ENCODE measurements around the gene MROH9. TPM values are rescaled to one million over a fixed set of nuclear protein-coding genes. Genes with fewer than 3 reads are reported as not detected.
A peak's percentile ranks its signal among the peaks of the same experiment; 100 is the strongest.

Gene MROH9, protein sequence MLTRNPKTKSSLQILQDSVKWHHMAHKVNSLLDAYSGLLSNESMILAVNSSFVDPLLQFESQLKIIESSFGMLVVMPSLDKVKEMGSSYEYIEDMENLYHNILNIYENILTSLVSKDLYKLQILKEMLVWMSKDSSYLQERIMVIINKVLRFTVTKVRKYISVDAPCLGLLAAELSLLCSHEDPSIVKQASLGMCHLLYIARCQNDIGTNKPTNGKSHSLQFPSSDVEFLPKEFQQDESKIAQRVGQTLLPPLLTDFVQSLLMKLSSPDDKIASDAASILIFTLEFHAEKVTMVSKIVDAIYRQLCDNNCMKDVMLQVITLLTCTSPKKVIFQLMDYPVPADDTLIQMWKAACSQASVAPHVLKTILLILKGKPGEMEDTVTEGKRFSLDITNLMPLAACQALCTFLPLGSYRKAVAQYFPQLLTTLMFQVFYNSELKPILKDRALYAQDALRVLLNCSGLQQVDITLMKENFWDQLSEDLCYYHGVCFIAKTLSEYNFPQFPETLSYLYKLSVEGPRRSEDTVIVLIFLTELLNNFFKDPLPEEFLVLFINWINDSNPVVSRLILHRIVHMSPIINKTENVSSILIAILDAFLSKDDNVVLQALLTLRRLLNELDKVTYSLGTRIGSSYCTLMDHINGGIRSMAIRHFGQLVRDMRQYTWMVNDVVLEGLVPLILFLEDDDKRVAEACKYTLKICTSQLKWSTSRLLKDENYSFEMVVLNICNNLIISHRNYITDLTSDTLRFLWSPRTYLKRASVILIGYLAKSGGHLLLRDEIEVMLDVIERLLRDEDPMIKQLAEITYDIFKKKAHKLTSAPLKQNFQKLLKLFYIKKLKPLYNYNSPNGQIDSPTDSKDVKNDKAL
- total RNA-seq (2016; rRNA removed; fragmentation: Illumina TruSeq; extraction: Trizol): not detected in 2 replicates
- total RNA-seq (2016; cell fraction: cytosol; rRNA removed; fragmentation: Illumina TruSeq; extraction: Trizol; ENCODE audit: low read depth): not detected in 2 replicates
- not detected in 2 replicates for total RNA-seq (2016; cell fraction: insoluble cytoplasmic fraction; rRNA removed; fragmentation: Illumina TruSeq; extraction: Trizol)
- total RNA-seq (2016; cell fraction: membrane; rRNA removed; fragmentation: Illumina TruSeq; extraction: Trizol): not detected in 2 replicates
- total RNA-seq (2016; cell fraction: nucleus; rRNA removed; fragmentation: Illumina TruSeq; extraction: Trizol): not detected in 2 replicates
- polyA plus RNA-seq (2011; rRNA removed): not detected in 2 replicates
- polyA plus RNA-seq (2011; cell fraction: cytosol; rRNA removed): not detected in 2 replicates
- not detected in 2 replicates for polyA plus RNA-seq (2011; cell fraction: nucleus; rRNA removed)
- polyA plus RNA-seq (2012): not detected in 2 replicates
- not detected in 2 replicates for polyA plus RNA-seq (2016; cell fraction: cytosol; fragmentation: Illumina TruSeq; extraction: Trizol; ENCODE audit: low read depth)
- not detected in 2 replicates for polyA plus RNA-seq (2016; cell fraction: insoluble cytoplasmic fraction; fragmentation: Illumina TruSeq; extraction: Trizol; ENCODE audit: low read depth)
- not detected in 2 replicates for polyA plus RNA-seq (2016; cell fraction: membrane; fragmentation: Illumina TruSeq; extraction: Trizol; ENCODE audit: low read depth)
- not detected in 2 replicates for polyA plus RNA-seq (2016; cell fraction: nucleus; fragmentation: Illumina TruSeq; extraction: Trizol; ENCODE audit: insufficient read depth, low read depth)
- polyA minus RNA-seq (2011; rRNA and poly(A)+ RNA removed; ENCODE audit: low replicate concordance): not detected in 2 replicates
- not detected in 2 replicates for polyA minus RNA-seq (2011; cell fraction: cytosol; rRNA and poly(A)+ RNA removed)
- polyA minus RNA-seq (2011; cell fraction: nucleus; rRNA and poly(A)+ RNA removed): not detected in 2 replicates
- not detected for Bru-seq, nascent RNA
- BruChase-seq, experiment 1, labeled RNA remaining after a 6-hour chase: percentile 0 among the genes with signal in this experiment
- BruChase-seq, experiment 2, labeled RNA remaining after a 2-hour chase: not detected
- long read RNA-seq, experiment 1: 0 reads
- long read RNA-seq, experiment 2: 0 reads

GRCh38 chr1:170935231-170935630, at the start of gene MROH9:
TSS of gene MROH9 (plus strand) at chr1:170935534. CDS start at chr1:170945557, 10,023 bp downstream.
- Histone ChIP-seq H2AFZ (ENCODE audit: low read length) (no peak within 1 kb of the TSS), H3K79me2 (ENCODE audit: insufficient read depth, low read length) (no peaks in the 10 kb centered on the region), H3K9me3 (ENCODE audit: low read length) (peaks cover 8% of the 10 kb centered on the region; the same call in 1 of the 2 replicates), H4K20me1 (ENCODE audit: insufficient read depth, low read length) (no peaks in the 10 kb centered on the region), H3K4me3 (replicated peaks in 1 of 3; ENCODE audit: insufficient read depth in 1 of 3, low read depth in 2 of 3, low read length in 3 of 3) (no peak within 1 kb of the TSS), H3K4me2 (ENCODE audit: low read depth, low read length) (no peak within 1 kb of the TSS), H3K27ac (ENCODE audit: extremely low read length, insufficient read depth, low read length) (no peak within 1 kb of the TSS), H3K4me1 (ENCODE audit: insufficient read depth, low read length) (no peaks in the 10 kb centered on the region), H3K36me3 (replicated peaks in 1 of 2; ENCODE audit: control insufficient read depth in 1 of 2, insufficient read depth in 2 of 2, low read length in 2 of 2) (no peaks in the 10 kb centered on the region), H3K9ac (ENCODE audit: insufficient read depth, low read depth, low read length) (no peak within 1 kb of the TSS), H3K27me3 (ENCODE audit: control insufficient read depth in 1 of 2, insufficient read depth in 2 of 2, low read length in 2 of 2) (no peaks in the 10 kb centered on the region)
- DNase-seq (ENCODE audit: low spot score): no peak
- ATAC-seq: no peak
- WGBS (ENCODE audit: low lambda C conversion rate): 2% methylated on average over 2 of the region's 2 CpGs
- FAIRE-seq: no peak
- POLR2A ChIA-PET: no interaction called here
- intact Hi-C loops (cut with micrococcal nuclease; ENCODE audit: unreplicated experiment) (no loop called here), in situ Hi-C loops (cut with HindIII; ENCODE audit: extremely low pct_ligation_motif_present, low pct_unique_long_range_greater_than_20kb) (loop anchor here (25.0 kb wide), 1 partner anchor 998 kb away; no protein-coding TSS in a partner anchor)
- BruUV-seq (replicated peaks): no TSS peak
- CTCF ChIA-PET (ENCODE audit: low intra/inter-chr PET ratio, low total read pairs): no interaction called here
- TF ChIP-seq MLLT10 (CRISPR knock-in tag; IDR thresholded peaks at IDR 0.05) (no peak), TAF1 (CRISPR knock-in tag; IDR thresholded peaks at IDR 0.05) (no peak), KDM5B (CRISPR knock-in tag; IDR thresholded peaks at IDR 0.05; ENCODE audit: borderline replicate concordance) (no peak), SYNCRIP (IDR thresholded peaks at IDR 0.05; ENCODE audit: insufficient read depth, low read depth, low read length) (no peak), RORA (CRISPR knock-in tag; IDR thresholded peaks at IDR 0.05) (no peak), ZNF737 (CRISPR knock-in tag; IDR thresholded peaks at IDR 0.05; ENCODE audit: borderline replicate concordance) (no peak), ZNF770 (CRISPR knock-in tag; IDR thresholded peaks at IDR 0.05) (no peak), CREBL2 (CRISPR knock-in tag; IDR thresholded peaks at IDR 0.05; ENCODE audit: borderline replicate concordance) (no peak), KDM5A (IDR thresholded peaks at IDR 0.05; ENCODE audit: borderline replicate concordance, low read length) (no peak), ZNF10 (CRISPR knock-in tag; IDR thresholded peaks at IDR 0.05; ENCODE audit: borderline replicate concordance, low read depth) (no peak), ZFP41 (CRISPR knock-in tag; IDR thresholded peaks at IDR 0.05; ENCODE audit: borderline replicate concordance) (no peak), TFAP4 (IDR thresholded peaks at IDR 0.05; ENCODE audit: borderline replicate concordance, low read depth) (no peak), PHF5A (CRISPR knock-in tag; IDR thresholded peaks at IDR 0.05; ENCODE audit: low read depth, unreplicated experiment) (no peak), ONECUT2 (CRISPR knock-in tag; IDR thresholded peaks at IDR 0.05) (no peak), ZNF703 (CRISPR knock-in tag; IDR thresholded peaks at IDR 0.05; ENCODE audit: borderline replicate concordance) (no peak)
